Pancreas (tissue), 10 donors: Measurements from ENCODE around the gene PPM1L. TPM values are rescaled to one million over a fixed set of nuclear protein-coding genes. Genes with fewer than 3 reads are reported as not detected.

Experiments used
- ATAC-seq, 4 donors: fragments of 200-7000 bp; cut with Tn5 transposase; one replicate each; pipeline versions ENCODE4 v1.8.0 to v1.9.1; 2020; ENCODE audit warnings: mild to moderate bottlenecking in 4 of 4, moderate library complexity in 4 of 4
- DNase-seq, 6 donors: peaks; one replicate each; pipeline ENCODE4 v3.0.0-alpha.2; 2020
- FAIRE-seq: peaks from 2 replicates; lab custom pipeline; 2012; peaks lifted over from hg19 to GRCh38; lab: Jason Lieb, UNC
- H3K27ac ChIP-seq, 4 donors: fragments of 200-600 bp; sonication (generic); 1 replicate in 3 of 4; 2 replicates in 1 of 4; pipeline versions ENCODE4 v1.5.0 to v1.8.0; 2020
- H3K27me3 ChIP-seq, 4 donors: fragments of 200-600 bp; one replicate each; pipeline ENCODE4 v1.8.0; 2021
- H3K36me3 ChIP-seq, 3 donors: fragments of 200-600 bp; sonication (generic) in 1 of 3; one replicate each; pipeline versions ENCODE4 v1.5.0 to v1.8.0; 2020 to 2021
- H3K4me1 ChIP-seq, 3 donors: fragments of 200-600 bp; one replicate each; pipeline ENCODE4 v1.8.0; 2021
- H3K4me3 ChIP-seq, 4 donors: fragments of 200-600 bp; sonication (generic) in 2 of 4; one replicate each; pipeline versions ENCODE4 v1.5.0 to v1.8.0; 2020 to 2021
- H3K9me3 ChIP-seq, 4 donors: fragments of 200-600 bp; one replicate each; pipeline ENCODE4 v1.8.0; 2021
- WGBS, 2 donors: extraction: QIAGEN DNeasy Blood & Tissue Kit; methylation state at CpG; one replicate each; pipeline ENCODE4 v1.1.7; 2013; 5-methylcytosine and 5-hydroxymethylcytosine counted together
- intact Hi-C, 3 donors: fragments of 100-400 bp; cut with DNase I; formaldehyde crosslinking; loops; one replicate each; pipeline versions ENCODE4 v1.11.1 to v1.14.2; 2022
- polyA plus RNA-seq, 2 donors: library from polyadenylated mRNA; stranded (reverse); fragments of 200-250 nt; gene quantifications; one replicate each; pipeline ENCODE4 v1.2.3, GENCODE V29; 2013
- total RNA-seq, 6 donors: library from RNA; stranded (reverse); fragmentation: NEBNext Ultra II Directional in 4 of 6; extraction: Animal tissue kit (Norgen Biotek cat#: 25700) in 4 of 6; gene quantifications; one replicate each; pipeline versions ENCODE4 v1.2.1 to v1.2.4, GENCODE V29; 2021 to 2023
- TF ChIP-seq, protein P1 (sequence below), 4 donors: fragments of 200-600 bp; sonication (generic) in 3 of 4; IDR thresholded peaks; one replicate each; pipeline versions ENCODE4 v1.5.0 to v1.8.0; 2021; ENCODE audit warnings: antibody characterized with exemption in 4 of 4
- donor health status: healthy with polysubstance abuse.
- donor health status: DM: no; HTN: no; CAD: no; lungs with moderate emphysema.
- donor health status: DM: no; HTN: no; CAD: no.
- donor health status: control.
- donor health status: control.
- donor health status: Bipolar disorder and iron deficiency.
- donor health status: DM: yes; HTN: yes; CAD: no.
- donor health status: DM: no; HTN: no; CAD: no.
- donor health status: DM: no; HTN: no; CAD: no.
- donor health status: DM: yes; HTN: yes; CAD: no.

Gene PPM1L
- total and polyA plus RNA-seq, 8 donors: 2.3 to 12.3 (median 6.4) TPM

DNA sequence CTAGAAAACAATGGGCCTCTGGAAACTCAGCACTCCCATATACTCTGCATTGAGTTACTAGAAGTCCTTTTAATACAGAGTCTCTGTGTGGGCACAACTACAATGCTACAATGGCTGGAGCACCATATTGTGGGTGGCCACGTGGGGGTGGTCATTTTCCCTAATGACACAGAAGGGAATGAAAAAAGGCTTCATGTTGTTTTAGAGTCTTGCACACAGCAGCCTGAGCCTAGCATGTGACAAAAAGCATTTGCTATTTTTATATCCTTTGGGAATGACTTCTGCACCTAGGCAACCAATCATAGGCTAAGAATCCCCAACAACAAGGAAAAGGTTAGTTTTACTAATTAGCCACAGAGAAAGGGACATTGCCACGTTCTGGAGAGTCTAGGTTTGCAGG is 120.6 kb downstream of the PPM1L start:
- no peak for DNase-seq
- H3K4me3 ChIP-seq: no peak overlapping the region
- H3K36me3 ChIP-seq: no peaks in the 10 kb centered on the region
- ATAC-seq: peak in 2 of 4 donors; percentile 53 to 56
- H3K27ac ChIP-seq: no peak overlapping the region
- no peaks in the 10 kb centered on the region for H3K4me1 ChIP-seq
- TF ChIP-seq, protein P1, sequence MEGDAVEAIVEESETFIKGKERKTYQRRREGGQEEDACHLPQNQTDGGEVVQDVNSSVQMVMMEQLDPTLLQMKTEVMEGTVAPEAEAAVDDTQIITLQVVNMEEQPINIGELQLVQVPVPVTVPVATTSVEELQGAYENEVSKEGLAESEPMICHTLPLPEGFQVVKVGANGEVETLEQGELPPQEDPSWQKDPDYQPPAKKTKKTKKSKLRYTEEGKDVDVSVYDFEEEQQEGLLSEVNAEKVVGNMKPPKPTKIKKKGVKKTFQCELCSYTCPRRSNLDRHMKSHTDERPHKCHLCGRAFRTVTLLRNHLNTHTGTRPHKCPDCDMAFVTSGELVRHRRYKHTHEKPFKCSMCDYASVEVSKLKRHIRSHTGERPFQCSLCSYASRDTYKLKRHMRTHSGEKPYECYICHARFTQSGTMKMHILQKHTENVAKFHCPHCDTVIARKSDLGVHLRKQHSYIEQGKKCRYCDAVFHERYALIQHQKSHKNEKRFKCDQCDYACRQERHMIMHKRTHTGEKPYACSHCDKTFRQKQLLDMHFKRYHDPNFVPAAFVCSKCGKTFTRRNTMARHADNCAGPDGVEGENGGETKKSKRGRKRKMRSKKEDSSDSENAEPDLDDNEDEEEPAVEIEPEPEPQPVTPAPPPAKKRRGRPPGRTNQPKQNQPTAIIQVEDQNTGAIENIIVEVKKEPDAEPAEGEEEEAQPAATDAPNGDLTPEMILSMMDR (IDR thresholded peaks at IDR 0.05): no peak
- no peak for FAIRE-seq
- WGBS, 2 donors: 26 to 30% methylated on average over 2 of the region's 2 CpGs
- no peaks in the 10 kb centered on the region for H3K9me3 ChIP-seq
- H3K27me3 ChIP-seq: no peaks in the 10 kb centered on the region
- intact Hi-C loops: no loop called here

DNA sequence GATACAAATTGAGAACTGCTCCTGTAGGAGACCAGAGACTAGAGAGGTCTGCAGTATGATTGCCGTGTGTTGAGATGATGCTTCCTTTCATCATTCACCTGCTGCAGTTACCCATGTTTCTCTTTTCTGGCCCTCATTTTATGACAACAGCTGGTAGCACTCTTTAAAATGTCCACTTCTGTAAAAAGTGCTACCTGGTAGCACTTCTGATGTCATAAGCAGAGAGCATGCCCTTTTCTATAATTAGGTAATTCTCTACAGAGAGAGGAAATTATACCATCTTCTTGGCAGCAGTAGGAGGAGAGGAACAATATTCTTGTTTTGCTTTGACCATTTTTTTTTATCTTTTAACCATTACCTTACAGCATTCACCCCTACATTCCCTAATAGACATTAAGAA is 123.8 kb downstream of the PPM1L start:
- Histone ChIP-seq H3K4me3 (no peak overlapping the region), H3K27me3 (no peaks in the 10 kb centered on the region), H3K4me1 (no peaks in the 10 kb centered on the region), H3K36me3 (no peaks in the 10 kb centered on the region), H3K9me3 (no peaks in the 10 kb centered on the region), H3K27ac (no peak overlapping the region)
- ATAC-seq (no peak), FAIRE-seq (no peak), DNase-seq (no peak)
- intact Hi-C loops: no loop called here
- TF ChIP-seq, protein P1 (IDR thresholded peaks at IDR 0.05): no peak
- WGBS, 2 donors: 89 to 94% methylated on average over 1 of the region's 1 CpG

DNA sequence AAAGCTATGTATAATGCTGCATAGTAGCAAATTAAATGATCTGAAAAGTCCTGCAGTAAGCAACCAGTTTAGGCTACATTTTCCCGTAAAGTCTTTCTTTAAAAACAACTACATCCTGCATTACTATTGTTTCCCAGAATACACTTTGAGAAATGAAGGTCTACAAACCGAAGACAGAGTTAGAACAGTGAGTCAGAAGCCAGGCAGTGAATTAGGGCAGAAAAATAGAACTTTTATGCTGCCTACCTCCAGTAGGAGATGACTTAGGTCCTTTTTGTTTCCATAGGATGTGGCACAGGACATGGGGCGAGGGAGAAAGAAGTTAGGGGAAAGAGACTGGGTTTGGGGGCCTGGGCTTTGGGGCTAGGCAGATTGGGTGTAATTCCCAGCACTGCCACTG is 127.3 kb downstream of the PPM1L start:
- intact Hi-C loops: no loop called here
- Histone ChIP-seq H3K27me3 (no peaks in the 10 kb centered on the region), H3K27ac (no peak overlapping the region), H3K4me3 (no peak overlapping the region), H3K4me1 (no peaks in the 10 kb centered on the region), H3K9me3 (no peaks in the 10 kb centered on the region), H3K36me3 (no peaks in the 10 kb centered on the region)
- WGBS, 2 donors: 85 to 91% methylated on average over 3 of the region's 3 CpGs
- FAIRE-seq (no peak), DNase-seq (no peak), ATAC-seq (no peak)
- TF ChIP-seq, protein P1 (IDR thresholded peaks at IDR 0.05): no peak

DNA sequence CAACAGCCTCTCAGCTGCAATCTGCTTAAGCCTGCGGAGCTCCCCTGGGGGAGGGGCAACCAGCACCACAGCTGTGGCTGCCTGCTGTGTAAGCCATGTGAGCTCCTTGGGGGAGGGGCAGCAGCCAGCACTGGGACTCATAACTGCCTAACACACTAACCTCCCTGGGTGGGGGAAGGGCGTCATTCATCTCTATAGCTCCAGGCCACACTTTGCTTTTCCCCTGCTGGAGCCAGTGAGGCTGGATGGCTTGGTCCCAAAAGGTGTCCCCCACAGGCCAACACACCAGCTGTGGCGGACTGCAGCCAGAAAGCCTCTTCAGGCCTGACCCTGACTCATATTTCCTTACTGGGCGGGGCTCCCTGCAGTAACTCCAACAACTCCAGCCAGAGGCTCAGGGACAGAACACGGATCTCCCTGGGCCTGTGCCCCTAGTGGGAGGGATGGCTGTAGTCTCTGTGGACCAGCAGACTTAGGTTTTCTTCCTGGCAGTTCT is 129.8 kb downstream of the PPM1L start:
- no peak overlapping the region for H3K4me3 ChIP-seq
- no peaks in the 10 kb centered on the region for H3K27me3 ChIP-seq
- peak in 5 of 6 donors; percentile 15 to 45 (median 26) for DNase-seq
- ATAC-seq: peak in 3 of 4 donors; percentile 28 to 61 (median 30)
- 71 to 73% methylated on average over 5 of the region's 5 CpGs for WGBS, 2 donors
- intact Hi-C loops: no loop called here
- TF ChIP-seq, protein P1 (IDR thresholded peaks at IDR 0.05): no peak
- no peak overlapping the region for H3K27ac ChIP-seq
- no peaks in the 10 kb centered on the region for H3K4me1 ChIP-seq
- no peaks in the 10 kb centered on the region for H3K36me3 ChIP-seq
- FAIRE-seq: no peak
- no peaks in the 10 kb centered on the region for H3K9me3 ChIP-seq

DNA sequence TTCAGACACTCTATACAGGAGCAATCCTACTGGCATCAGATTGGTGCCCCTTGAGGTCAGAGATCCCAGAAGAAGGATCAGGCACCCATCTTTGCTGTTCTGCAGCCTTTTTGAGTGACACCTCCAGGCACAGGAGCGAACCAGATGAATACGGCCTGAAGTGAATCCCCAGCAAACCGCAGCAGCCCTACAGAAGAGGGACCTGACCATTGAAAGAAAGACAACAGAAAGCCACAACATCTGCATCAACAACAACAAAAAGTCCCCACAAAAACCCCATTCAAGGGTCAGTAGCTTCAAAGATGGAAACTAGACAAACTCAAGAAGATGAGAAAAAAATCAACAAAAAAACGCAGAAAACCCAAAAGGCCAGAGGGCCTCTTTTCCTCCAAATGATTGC is 130.4 kb downstream of the PPM1L start:
- Histone ChIP-seq H3K27me3 (no peaks in the 10 kb centered on the region), H3K36me3 (no peaks in the 10 kb centered on the region), H3K4me3 (no peak overlapping the region), H3K27ac (no peak overlapping the region), H3K4me1 (no peaks in the 10 kb centered on the region), H3K9me3 (no peaks in the 10 kb centered on the region)
- 85% methylated on average over 4 of the region's 4 CpGs for WGBS, 2 donors
- intact Hi-C loops: no loop called here
- FAIRE-seq: no peak
- DNase-seq: no peak
- no peak for ATAC-seq
- TF ChIP-seq, protein P1 (IDR thresholded peaks at IDR 0.05): no peak
